Calu3 (cell line): ENCODE data around the gene RPUSD1. TPM values are rescaled to one million over a fixed set of nuclear protein-coding genes. Genes with fewer than 3 reads are reported as not detected.

ENCODE experiments used
- BruUV-seq: library from RNA; stranded (reverse); fragments of 400-500 nt; replicated peaks from 2 replicates; lab custom pipeline; 2021; lab: Mats Ljungman, UMichigan
- CTCF ChIA-PET: fragments of 300-600 bp; sonication (Branson Sonifier 250); formaldehyde crosslinking; loops from one replicate; lab custom pipeline; 2022; ENCODE audit warnings: antibody characterized with exemption; lab: Charles Lee
- DNase-seq: peaks from one replicate; pipeline ENCODE4 v3.0.0; 2022
- H3K27ac Mint-ChIP-seq: one replicate; pipeline ENCODE4 v1.8.0; 2022; ENCODE audit warnings: mixed read lengths; ENCODE audit not compliant: unreplicated experiment
- H3K27me3 Mint-ChIP-seq: one replicate; pipeline ENCODE4 v1.8.0; 2022; ENCODE audit warnings: mixed read lengths; ENCODE audit not compliant: unreplicated experiment
- H3K36me3 Mint-ChIP-seq: one replicate; pipeline ENCODE4 v1.8.0; 2022; ENCODE audit warnings: mild to moderate bottlenecking, moderate library complexity, mixed read lengths; ENCODE audit not compliant: insufficient read depth, unreplicated experiment
- H3K4me1 Mint-ChIP-seq: one replicate; pipeline ENCODE4 v1.8.0; 2022; ENCODE audit warnings: mild to moderate bottlenecking, low read depth, mixed read lengths; ENCODE audit not compliant: unreplicated experiment
- H3K4me3 Mint-ChIP-seq: one replicate; pipeline ENCODE4 v1.8.0; 2022; ENCODE audit warnings: mild to moderate bottlenecking, low read depth, moderate library complexity, mixed read lengths; ENCODE audit not compliant: unreplicated experiment
- H3K9me3 Mint-ChIP-seq: one replicate; pipeline ENCODE4 v1.8.0; 2022; ENCODE audit warnings: low read depth, mixed read lengths; ENCODE audit not compliant: unreplicated experiment
- CTCF ChIP-seq: fragments of 200-600 bp; IDR thresholded peaks from one replicate; pipeline ENCODE4 v1.8.0; 2022; ENCODE audit warnings: antibody characterized with exemption; ENCODE audit not compliant: unreplicated experiment
- intact Hi-C: fragments of 100-400 bp; cut with micrococcal nuclease; formaldehyde crosslinking; loops from one replicate; pipeline ENCODE4 v1.10.0; 2022; ENCODE audit not compliant: unreplicated experiment
- total RNA-seq: library from RNA; stranded (reverse); gene quantifications from 2 replicates; pipeline ENCODE4 v1.2.3, GENCODE V29; 2022

RPUSD1 gene
- total RNA-seq, 1 experiment from 2014 or later = 47.5 TPM

GRCh38 chr16:805474-805873 lies 17.3 kb upstream of the RPUSD1 start:
- no peaks in the 10 kb centered on the region for H3K9me3 Mint-ChIP-seq
- BruUV-seq = no TSS peak
- no peak for TF ChIP-seq CTCF
- H3K36me3 Mint-ChIP-seq = peaks cover 54% of the 10 kb centered on the region
- CTCF ChIA-PET = no interaction called here
- peaks cover 77% of the 10 kb centered on the region for H3K27me3 Mint-ChIP-seq
- H3K4me1 Mint-ChIP-seq = peaks cover 8% of the 10 kb centered on the region
- H3K4me3 Mint-ChIP-seq = no peak overlapping the region
- intact Hi-C loops = no loop called here
- no peak overlapping the region for H3K27ac Mint-ChIP-seq
- no peak for DNase-seq

GRCh38 chr16:804193-805048 lies 16.2 kb upstream of the RPUSD1 start:
- CTCF ChIA-PET = no interaction called here
- Mint-ChIP-seq H3K27me3 (peaks cover 66% of the 10 kb centered on the region), H3K9me3 (no peaks in the 10 kb centered on the region), H3K36me3 (peaks cover 54% of the 10 kb centered on the region), H3K4me1 (peaks cover 8% of the 10 kb centered on the region), H3K27ac (no peak overlapping the region), H3K4me3 (no peak overlapping the region)
- intact Hi-C loops = no loop called here
- no TSS peak for BruUV-seq
- no peak for TF ChIP-seq CTCF
- no peak for DNase-seq

- Mint-ChIP-seq H3K36me3 (peaks cover 54% of the 10 kb centered on the region), H3K27ac (no peak overlapping the region), H3K27me3 (peaks cover 59% of the 10 kb centered on the region), H3K4me3 (no peak overlapping the region), H3K4me1 (peaks cover 8% of the 10 kb centered on the region), H3K9me3 (no peaks in the 10 kb centered on the region)
- CTCF ChIA-PET = interaction anchor here (0.7 kb wide), 1 partner anchor 216 kb away, joined by 3 read pairs; no protein-coding TSS in a partner anchor
- TF ChIP-seq CTCF = no peak
- intact Hi-C loops = no loop called here
- no peak for DNase-seq
- no TSS peak for BruUV-seq
Measured at GRCh38 chr16:803754-804080, 15.5 kb upstream of the RPUSD1 start.

- Mint-ChIP-seq H3K36me3 (peaks cover 60% of the 10 kb centered on the region), H3K9me3 (no peaks in the 10 kb centered on the region), H3K4me1 (peaks cover 7% of the 10 kb centered on the region), H3K27me3 (peaks cover 53% of the 10 kb centered on the region), H3K4me3 (no peak overlapping the region), H3K27ac (no peak overlapping the region)
- no peak for DNase-seq
- intact Hi-C loops = no loop called here
- no peak for TF ChIP-seq CTCF
- CTCF ChIA-PET = interaction anchor here (0.7 kb wide), 1 partner anchor 216 kb away, joined by 3 read pairs; no protein-coding TSS in a partner anchor
- no TSS peak for BruUV-seq
Measured at GRCh38 chr16:802914-803753, 15.0 kb upstream of the RPUSD1 start.
